GM12892 (cell line): Measurements from ENCODE around the gene BCL11A.
A peak's percentile ranks its signal among the peaks of the same experiment; 100 is the strongest.

Source experiments
- DNase-seq: peaks from one replicate; pipeline ENCODE4 v3.0.0; 2011; ENCODE audit not compliant: insufficient read length
- FAIRE-seq: peaks from 2 replicates; lab custom pipeline; 2011; peaks lifted over from hg19 to GRCh38; lab: Jason Lieb, UNC
- POLR2A ChIP-seq: IDR thresholded peaks from 2 replicates; pipeline ENCODE4 v1.6.1; 2011; ENCODE audit warnings: low read depth, low read length, control low read depth
- POLR2AphosphoS5 ChIP-seq: IDR thresholded peaks from 2 replicates; pipeline ENCODE4 v1.6.1; 2011; ENCODE audit warnings: low read depth, low read length, control low read depth
- TAF1 ChIP-seq: IDR thresholded peaks from 2 replicates; pipeline ENCODE4 v1.6.1; 2011; ENCODE audit warnings: low read depth, mild to moderate bottlenecking, control low read depth, low read length, borderline replicate concordance

BCL11A gene

DNA sequence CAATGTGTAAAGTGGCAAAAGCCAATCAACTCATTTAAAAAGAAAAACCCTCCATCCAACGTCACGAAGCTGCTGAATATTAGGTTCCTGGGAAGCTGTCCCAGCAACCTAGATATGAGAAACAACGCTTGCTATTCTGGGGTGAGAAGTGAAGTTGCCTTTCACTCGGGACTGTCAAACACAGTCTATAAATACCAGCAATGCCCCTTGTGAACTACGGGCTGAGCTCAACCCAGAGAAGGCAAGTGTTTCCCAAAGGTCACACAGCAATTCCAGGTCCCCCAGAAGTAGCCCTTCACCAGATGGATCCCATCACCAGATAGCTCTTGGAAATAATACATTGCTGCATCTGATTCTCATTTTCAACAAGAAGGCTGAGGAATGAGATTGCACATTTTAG, 67.9 kb downstream of the BCL11A start:
- DNase-seq = no peak
- no peak for FAIRE-seq
- TF ChIP-seq POLR2A (no peak), TAF1 (no peak), POLR2AphosphoS5 (no peak)

DNA sequence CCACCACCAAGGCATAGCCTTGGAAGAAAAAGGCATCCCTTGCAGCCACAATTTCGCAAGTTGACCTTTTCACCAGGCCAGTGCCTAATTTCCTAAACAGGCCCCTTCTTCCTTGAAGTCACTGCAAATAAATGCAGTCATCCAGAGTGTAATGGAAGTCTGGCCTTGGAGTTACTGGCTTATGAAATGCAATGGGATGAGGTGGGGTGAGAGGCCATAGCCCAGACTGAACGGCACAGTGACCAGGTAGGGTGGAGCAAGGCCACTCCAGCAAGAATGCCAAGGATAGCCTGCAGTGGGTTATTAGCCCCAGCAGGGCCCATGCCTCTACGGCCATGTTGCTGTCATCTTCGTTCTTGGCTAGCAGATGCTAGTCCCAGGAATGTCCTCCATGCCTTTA, 68.4 kb downstream of the BCL11A start:
- TF ChIP-seq POLR2A (no peak), POLR2AphosphoS5 (no peak), TAF1 (no peak)
- FAIRE-seq (no peak), DNase-seq (no peak)

- FAIRE-seq (peak; percentile 78), DNase-seq (no peak)
- TF ChIP-seq POLR2AphosphoS5 (no peak), TAF1 (no peak), POLR2A (no peak)
These were observed 69.3 kb downstream of the BCL11A start for GRCh38 chr2:60484133-60484645.

- no peak for DNase-seq
- no peak for FAIRE-seq
- TF ChIP-seq TAF1 = no peak
- TF ChIP-seq POLR2A = no peak
- TF ChIP-seq POLR2AphosphoS5 = no peak
These were observed 70.1 kb downstream of the BCL11A start for GRCh38 chr2:60483401-60483800.

DNA sequence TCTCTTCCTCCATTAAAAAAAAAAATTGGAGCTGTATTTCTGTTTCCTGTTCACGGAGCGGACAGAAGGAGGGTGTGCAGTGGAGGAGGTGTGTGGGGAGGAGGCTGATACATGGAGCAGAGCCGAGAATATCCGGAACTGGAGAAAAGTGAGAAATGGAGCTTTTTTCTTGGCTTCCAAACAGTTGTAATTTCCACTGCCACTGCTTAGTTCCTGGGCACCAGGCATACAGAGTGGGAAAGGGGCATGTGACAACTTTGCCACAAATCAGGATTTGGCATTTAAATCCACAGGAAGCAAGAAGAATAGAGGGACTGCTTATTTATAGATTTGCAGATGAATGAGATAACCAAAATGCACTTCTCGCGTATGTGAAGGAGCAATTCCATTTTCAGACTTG, 71.2 kb downstream of the BCL11A start:
- TF ChIP-seq POLR2A (no peak), TAF1 (no peak), POLR2AphosphoS5 (no peak)
- DNase-seq = no peak
- no peak for FAIRE-seq

- FAIRE-seq (no peak), DNase-seq (no peak)
- TF ChIP-seq POLR2AphosphoS5 (no peak), POLR2A (no peak), TAF1 (no peak)
These were observed 72.2 kb downstream of the BCL11A start for GRCh38 chr2:60481257-60481656.

GRCh38 chr2:60480089-60480773, 73.2 kb downstream of the BCL11A start:
- no peak for DNase-seq
- TF ChIP-seq TAF1 (no peak), POLR2AphosphoS5 (no peak), POLR2A (no peak)
- no peak for FAIRE-seq

- DNase-seq = no peak
- FAIRE-seq = no peak
- TF ChIP-seq TAF1 (no peak), POLR2AphosphoS5 (no peak), POLR2A (no peak)
These were observed 74.0 kb downstream of the BCL11A start for GRCh38 chr2:60479226-60480088.

- TF ChIP-seq TAF1 (no peak), POLR2A (no peak), POLR2AphosphoS5 (no peak)
- DNase-seq (no peak), FAIRE-seq (no peak)
These were observed 74.8 kb downstream of the BCL11A start for GRCh38 chr2:60478660-60479059.

- TF ChIP-seq POLR2AphosphoS5 (no peak), POLR2A (no peak), TAF1 (no peak)
- FAIRE-seq = no peak
- no peak for DNase-seq
These were observed 77.1 kb downstream of the BCL11A start for GRCh38 chr2:60476206-60476954.

DNA sequence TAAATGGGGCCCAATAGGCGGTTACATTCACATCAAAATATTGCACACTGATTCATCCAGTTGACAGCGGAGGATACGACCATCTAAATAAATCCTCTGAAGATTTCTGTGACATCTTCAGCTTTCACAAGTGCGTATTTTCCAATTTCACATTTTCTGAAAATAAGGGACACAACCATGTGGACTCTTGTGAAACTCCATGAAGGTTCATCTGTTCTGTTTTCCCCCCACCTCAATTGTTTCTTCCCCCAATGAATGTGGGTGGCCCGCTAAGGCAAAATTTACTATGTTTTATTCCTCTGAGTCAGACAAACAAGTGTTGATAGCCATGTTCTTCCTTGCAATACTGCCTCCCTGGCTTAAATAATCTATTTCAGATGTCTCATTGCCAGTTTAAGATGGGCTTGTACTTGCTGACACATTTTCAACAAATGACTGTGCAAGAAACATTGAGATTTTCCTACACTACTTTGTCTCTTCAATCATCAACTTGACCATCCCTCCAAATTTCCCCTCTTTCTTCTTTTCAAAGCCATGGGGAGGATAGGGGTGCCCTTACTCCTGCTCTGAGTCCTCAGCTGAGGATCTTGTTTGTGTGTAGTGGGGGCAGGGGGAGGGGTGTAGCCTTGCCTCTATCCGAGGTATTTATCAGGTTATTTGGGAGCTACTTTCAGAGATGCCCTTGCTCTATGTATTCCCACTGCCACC, 78.2 kb downstream of the BCL11A start:
- no peak for DNase-seq
- TF ChIP-seq TAF1 (no peak), POLR2AphosphoS5 (no peak), POLR2A (no peak)
- no peak for FAIRE-seq
